SW 1271 (cell line): ENCODE data around the gene CTNNA1.
"Not testable (repeated sequence)": the region's sequence is repeated elsewhere in the genome, so short reads cannot be mapped to it uniquely, and the experiment has no call there.

Experiments
- DNase-seq, 2 experiments: peaks; one replicate each; lab custom pipeline; 2025; lab: John Stamatoyannopoulos, UW

The CTNNA1 gene

DNA sequence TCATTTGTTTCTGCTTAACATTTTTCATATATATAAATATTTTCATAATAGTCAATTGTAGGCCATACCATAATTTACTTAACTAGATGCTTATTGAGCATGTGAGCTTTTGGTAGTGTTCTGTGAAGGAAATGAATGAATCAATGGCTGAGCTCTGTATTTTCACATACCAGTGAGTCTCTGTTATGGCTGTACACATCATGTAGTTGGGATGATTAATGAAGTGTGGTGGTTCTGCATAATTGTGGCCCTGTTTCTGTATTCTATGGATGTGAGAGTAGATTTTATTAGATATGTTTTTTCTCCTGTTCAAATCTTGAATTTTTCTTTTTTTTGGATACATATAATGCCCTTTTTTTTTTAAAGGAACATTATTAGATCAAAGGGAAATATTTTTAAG, 56.2 kb downstream of the CTNNA1 start:
- no peak for DNase-seq

DNA sequence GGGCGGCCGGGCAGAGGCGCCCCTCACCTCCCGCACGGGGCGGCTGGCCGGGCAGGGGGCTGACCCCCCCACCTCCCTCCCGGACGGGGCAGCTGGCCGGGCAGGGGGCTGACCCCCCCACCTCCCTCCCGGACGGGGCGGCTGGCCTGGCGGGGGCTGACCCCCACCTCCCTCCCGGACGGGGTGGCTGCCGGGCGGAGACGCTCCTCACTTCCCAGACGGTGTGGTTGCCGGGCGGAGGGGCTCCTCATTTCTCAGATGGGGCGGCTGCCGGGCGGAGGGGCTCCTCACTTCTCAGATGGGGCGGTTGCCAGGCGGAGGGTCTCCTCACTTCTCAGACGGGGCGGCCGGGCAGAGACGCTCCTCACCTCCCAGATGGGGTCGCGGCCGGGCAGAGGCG, 57.6 kb downstream of the CTNNA1 start:
- DNase-seq = not testable (repeated sequence)

DNA sequence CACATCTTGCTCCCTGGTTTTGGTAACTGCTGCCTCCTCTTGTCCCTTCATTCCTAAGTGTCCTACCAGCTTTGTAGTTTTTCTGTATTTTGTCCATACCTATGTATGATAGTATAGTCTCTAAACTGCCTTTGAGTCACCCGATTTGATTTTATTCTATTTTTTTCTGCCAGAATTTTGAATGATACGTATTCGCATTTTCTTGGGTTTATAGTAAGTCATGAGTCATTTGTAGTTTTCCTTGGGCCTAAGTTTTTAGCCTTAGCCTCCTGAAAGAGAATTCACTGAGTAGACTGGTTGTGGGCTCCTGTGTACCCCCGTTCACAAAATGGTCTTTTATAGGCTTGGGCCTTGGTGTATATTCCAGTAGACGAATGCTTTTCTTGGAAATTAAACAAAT, 62.3 kb downstream of the CTNNA1 start:
- DNase-seq = no peak

DNA sequence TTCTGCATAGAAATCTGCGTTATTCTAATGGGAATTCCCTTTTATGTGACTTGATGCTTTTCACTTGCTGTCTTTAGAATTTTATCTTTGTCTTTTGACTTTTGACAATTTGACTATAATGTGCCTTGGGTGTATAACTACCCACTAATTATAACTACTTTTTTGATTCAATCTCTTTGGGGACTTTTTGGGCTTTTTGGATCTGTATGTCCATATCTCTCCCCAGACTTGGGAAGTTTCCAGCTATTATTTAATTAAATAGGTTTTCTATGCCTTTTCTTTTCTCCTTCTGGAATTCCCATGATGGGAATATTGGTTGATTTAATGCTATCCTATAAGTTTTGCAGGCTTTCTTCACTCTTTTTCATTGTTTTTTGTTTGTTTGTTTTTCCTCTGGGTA, 64.0 kb downstream of the CTNNA1 start:
- DNase-seq = no peak

DNA sequence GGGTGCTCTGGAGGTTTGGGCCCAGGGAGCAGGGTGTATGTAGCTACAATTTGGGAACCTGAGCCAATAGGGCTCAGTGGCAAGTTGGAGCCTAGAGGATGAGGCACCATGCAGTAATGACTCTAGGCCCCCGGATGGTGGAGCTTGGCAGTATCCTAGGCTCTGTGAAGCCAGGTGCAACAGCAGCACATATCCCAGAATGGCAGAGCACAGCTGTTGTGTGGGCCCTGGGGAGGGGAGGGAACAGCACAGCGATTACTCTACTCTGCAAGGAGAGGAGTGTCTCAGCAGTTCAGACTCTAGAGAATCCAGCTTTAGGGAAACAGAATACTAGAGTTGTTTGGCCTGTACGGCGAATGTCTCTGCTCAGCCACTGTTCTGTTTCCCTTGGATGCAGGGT, 65.9 kb downstream of the CTNNA1 start:
- DNase-seq = no peak

DNA sequence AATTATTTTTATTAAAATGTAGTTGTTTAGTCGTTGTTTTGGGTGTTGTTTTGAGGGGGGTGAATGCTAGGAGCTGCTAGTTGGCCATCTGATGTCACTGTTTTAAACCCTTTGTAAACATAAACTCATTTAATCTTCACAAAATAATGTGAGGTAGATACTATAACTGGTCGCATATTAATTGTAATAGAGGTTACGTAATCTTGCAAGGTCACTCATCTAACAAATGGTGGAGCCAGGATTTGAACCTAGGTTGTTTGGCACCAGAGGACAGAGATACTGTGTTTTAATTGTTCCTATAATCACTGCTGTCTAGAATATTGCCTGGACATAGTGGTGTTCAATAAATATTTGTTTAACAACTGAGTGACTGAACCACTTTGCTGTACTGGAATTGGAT, 67.5 kb downstream of the CTNNA1 start:
- DNase-seq = no peak

DNA sequence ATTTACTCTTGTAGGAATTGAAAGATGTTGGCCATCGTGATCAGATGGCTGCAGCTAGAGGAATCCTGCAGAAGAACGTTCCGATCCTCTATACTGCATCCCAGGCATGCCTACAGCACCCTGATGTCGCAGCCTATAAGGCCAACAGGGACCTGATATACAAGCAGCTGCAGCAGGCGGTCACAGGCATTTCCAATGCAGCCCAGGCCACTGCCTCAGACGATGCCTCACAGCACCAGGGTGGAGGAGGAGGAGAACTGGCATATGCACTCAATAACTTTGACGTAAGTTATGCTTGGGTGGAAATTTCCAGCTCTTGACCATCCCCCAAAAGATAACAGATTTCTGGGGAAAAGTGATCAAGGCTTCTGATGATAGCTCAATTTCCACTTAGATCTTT, 71.3 kb downstream of the CTNNA1 start:
- no peak for DNase-seq

DNA sequence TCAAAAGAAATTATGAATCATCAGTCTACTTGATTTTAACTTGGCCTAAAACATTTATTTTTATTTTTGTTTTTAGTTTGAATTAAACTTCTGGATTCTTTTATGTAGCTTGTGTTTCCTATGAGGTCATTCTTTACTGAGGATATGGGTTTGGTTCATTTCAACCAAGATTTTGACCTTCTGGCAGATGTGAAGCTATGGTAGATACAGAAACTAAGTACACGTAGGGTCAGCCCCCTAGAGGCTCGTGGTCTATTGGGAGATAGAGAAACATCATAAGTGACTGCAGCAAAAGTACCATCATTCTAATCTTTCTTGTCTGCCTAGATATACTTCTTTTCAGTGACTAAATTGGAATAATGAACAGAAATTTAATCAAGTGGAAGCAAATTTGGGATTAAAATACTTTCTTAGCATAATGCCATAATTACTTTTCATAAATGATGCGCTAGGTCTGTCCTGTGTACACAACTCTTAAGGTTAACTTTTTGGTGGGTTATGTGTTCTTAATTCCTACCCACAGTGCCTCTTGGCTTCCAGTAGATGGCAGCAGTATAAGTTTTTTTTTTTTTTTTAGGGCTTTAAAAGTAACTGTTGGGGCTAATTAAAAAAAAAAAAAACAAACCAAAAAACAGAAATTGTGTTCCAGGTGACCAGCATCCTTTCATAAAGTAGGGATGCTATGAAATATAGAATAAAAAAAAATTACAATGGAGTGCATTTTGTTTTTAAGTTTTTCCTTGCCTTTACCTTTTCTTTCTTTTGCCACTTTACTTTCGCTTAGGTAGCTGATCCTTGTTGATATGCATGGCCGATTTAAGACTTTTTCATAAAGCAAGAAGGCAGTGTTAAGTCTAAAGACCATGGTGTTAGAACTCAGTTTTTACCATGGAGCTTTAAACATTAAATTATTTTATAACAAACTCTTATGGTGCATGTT, 72.0 kb downstream of the CTNNA1 start:
- peak in 1 of 2 experiments; percentile 62 for DNase-seq

DNA sequence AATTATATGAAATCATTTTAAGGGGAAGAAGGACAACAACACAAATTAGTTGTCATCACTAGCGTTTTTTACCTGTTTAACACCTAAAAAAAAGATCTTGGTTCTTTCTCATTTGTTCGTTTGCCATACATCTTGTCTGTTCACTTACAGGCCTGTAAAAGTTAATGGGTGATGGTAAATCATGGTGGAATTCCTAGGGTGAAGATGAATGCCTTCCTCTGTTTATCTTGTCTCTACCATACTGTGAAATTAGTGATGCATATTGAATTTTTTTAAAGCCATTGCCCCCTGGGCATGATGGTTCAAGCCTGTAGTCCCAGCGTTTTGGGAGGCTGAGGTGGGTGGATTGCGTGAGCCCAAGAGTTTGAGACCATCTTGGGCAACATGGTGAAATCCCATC, 75.3 kb downstream of the CTNNA1 start:
- no peak for DNase-seq

DNA sequence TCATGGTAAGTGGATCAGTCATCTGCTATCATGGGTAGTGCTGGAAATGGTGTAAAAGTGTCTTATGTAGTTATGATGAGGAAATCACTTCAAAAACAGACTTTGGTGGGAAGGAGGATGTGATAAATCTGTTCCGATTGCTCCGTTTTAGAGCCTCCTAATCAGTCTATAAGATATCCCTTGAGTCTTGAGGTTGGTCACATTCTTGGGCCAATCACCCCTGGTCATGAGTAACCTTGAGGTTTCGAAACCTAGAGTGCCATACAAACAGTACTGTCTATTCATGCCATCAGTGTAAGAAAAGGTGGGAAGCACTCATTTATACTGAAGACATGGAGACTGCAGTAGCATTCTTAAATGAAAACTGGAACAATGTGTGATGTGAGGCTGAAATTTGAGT, 76.1 kb downstream of the CTNNA1 start:
- no peak for DNase-seq

DNA sequence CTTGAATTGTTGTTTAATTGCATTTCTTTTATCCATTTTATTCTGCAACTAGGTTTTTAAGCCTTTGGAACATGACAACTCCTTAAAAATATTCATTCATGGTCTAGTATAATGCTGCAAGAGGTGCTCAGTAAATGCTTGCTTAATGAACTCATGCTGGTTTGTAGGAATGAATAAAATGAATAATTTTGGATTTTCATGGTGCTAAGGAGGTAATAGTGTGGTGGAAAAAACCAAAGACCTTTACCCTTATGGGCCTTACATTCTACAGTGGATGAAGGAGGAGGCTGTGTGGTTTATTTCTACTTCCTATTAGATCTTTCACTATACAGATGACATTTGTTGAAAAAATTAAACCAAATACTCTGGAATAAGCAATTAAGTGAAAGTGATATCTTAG, 78.5 kb downstream of the CTNNA1 start:
- DNase-seq = no peak

DNA sequence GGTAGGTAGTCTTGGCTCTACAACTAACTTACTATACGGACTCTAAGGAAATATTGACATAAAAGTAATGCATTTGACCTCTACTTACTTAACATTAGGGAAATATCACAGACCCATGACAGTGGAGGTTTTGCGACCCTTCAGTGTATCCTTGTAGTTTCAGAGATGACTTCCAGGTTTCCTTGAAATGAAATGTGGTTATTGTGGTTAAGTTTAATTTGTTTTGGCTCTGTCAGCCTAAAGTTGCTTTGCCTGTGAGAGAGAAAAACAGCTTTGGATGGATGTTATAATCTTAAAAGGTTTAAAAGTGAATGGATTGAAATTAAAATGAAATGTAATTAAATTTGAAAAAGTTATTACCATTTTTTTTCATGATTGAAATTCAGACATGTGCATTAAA, 79.0 kb downstream of the CTNNA1 start:
- no peak for DNase-seq

DNA sequence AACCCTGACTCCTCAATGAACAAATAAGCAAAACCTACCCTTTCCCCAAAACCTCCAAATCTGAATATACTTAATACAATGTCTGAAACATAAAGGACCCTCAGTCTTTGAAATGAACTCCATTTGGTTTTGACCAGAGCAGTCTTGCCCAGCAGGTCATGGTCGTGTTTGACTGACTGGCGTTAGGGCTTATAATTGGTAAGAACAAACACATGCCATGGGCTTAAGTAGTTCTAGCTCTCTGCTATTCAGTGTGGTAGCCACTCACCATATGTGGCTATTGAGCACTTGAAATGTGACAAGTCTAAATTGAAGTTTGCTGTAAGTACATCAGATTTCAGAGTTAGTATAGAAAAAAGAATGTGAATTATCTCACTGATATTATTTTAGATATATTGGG, 79.9 kb downstream of the CTNNA1 start:
- no peak for DNase-seq

DNA sequence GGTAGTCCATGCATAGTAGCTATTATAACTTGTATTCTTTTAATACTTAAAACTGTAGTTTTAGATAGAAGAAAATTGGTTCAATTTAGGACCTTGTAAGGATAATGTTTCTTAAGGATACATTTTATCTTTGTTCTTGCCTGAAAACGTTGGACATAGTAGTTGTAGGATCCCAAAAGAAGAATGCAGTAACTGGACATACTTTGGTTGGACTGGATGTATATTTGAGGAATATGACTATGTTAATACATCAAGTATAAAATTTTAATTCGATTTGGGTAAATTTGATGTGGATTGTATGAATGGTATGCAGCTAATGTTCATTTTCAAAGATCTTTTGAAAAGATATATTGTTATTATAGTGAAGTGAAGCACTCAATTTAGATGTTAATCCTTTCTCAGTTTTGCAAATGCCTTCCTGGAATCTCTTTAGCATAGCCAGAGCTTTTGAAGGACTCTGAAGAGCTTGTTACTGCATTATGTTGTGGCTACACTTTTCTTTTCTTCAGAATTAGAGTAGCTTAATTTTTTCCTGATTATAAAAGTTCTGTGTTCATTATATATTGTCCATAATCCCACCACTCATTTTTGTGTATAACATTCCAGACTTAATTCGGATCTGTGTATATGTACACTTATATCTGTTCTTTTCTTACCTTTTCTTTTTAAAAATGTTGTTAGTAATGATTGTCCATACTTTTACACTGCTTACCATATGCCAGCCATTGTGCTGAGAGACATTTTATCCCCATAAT, 80.7 kb downstream of the CTNNA1 start:
- no peak for DNase-seq

DNA sequence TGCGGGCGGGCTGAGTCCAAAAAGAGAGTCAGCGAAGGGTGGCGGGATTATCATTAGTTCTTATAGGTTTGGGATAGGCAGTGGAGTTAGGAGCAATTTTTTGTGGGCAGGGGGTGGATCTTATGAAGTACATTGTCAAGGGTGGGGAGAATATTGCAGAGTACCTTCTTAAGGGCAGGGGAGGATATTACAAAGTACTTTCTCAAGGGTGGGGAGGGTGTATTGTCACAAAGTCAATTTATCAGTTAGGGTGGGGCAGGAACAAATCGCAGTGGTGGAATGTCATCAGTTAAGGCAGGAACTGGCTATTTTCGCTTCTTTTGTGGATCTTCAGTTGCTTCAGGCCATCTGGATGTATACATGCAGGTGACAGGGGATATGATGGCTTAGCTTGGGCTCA, 81.6 kb downstream of the CTNNA1 start:
- not testable (repeated sequence) for DNase-seq

DNA sequence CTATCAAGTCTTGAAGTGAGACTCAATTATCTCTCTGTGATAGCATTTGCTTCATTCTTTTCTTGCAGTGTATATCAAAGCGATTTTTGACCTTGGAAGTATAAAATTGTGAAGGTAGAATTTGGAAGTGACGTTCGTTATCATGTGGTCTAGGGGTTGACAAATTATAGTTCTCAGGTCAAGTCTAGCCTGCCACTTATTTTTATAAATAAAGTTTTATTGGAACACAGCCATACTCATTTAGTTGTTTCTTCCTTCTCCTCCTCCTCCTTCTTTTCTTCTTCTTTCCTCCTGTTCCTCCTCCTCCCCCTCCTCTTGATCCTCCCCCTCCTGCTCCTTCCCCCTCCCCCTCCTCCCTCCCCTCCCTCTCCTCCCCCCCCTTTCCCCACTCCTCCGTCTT, 83.9 kb downstream of the CTNNA1 start:
- no peak for DNase-seq

DNA sequence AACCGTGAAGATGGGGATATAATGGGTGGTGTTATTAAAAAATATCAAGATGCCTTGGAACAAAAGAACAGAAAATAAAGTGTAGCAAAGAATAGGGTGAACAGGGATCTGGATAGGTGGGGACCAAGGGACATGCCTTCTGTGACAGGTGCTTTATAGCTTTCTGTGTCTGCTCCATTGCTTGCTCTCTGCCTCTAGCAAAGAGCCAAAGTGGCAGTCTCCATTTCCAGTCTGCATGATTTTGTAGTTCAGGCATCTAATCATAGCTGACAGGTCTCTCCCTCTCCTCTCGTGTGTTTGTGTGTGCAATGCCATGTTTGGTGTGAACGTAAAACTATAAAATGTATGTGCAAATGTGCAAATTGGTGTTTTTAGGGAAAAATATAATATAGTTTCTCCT, 86.9 kb downstream of the CTNNA1 start:
- DNase-seq = no peak

DNA sequence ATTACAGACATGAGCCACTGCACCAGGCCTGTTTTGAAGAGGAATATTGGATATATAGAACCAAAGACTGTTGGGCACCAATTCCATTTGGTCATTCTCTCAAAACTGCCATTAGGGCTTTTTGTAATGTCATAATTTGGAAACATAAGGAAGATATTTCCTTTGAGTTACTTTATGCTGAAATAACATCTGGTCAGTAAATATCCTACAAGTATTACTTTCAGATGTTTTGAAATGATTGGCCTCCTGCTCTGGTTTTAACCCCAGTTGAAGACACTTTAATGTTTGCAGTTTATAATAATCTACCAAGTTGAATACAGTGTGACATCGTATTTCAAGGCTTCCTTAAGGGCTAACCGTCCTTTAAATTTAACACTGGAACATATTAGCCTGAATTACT, 88.3 kb downstream of the CTNNA1 start:
- DNase-seq = no peak

DNA sequence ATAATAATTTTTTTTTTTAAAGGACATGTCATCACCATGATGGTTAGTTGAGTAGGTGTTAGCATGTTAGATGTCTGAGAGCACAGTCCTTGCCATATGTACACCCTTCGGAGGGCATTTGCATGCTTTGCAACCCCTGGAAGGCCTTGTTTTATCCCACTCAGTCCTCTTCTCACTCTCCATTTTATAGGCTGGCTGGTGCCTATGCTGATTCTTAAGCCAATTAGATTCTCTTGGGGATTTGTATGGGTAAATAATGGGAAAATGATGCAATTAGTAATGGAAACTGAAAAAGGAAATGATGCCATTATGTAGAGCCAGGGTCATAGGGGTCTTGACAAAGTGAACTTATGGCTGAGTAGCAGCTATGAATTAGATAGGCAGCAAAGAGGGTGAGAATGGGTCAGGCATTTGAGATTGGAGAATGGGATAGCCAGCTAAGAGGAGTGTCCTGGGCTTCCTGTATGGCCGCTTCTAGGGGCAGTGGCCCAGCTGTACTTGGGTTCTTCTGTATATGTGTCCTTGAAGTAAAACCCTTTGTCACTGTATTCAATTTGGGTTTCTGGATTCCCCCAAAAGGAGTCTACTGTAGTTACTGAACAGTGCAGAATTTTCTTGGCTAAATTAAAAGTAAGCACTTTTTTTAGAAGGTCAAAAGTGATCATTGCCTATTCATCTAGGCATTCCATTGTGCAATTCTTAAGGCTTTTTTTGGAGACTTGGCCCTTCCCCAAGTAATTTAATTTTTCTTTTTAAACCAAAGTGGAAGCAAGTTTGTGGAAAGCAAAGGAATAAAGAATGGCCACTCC, 90.3 kb downstream of the CTNNA1 start:
- no peak for DNase-seq

DNA sequence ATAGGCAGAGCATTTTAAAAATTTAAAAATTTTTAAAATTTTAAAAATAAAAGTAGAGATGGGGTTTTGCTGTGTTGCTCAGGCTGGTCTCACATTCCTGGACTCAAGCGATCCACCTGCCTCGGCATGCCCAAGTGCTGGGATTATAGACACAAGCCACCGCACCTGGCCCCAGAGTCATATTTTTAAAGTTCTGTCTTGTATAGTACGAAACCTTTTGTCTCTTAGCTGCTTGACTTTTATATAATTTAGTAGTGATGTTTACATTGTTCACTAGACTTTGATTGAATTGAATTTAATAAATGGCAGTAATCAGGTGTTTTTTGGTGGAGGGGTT, 90.9 kb downstream of the CTNNA1 start:
- no peak for DNase-seq

DNA sequence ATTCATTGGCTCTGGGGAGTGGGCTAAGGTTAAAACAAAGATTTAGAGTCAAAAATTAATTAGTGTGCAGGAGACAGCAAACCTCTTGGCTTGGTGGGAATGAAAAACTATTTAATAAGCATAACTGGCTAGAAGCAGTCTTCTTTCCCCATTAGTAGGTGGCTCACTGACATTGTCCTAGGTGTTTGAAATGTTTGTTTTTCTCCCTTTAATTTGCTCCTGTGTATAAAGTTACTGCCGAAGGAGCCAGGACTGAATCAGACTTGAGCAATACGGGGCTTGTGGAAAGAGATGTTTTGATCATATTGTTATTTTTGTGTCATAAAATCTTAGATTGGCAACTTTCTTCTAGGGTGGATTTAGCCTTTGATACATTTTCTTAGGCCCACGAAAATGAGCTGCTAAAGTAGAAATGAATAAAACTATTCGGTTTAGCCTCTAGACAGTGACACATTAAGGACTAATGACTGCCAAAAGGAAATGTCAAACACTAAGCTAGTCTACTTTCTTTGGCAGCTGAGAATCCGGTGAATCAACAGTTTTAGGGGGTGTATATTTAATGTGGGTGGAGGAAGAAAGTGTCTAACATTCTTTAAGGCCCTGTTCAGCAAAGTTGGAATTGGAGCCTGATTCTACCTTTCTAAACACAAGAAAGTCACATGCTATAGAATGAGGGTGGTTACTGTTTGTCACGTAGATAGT, 91.7 kb downstream of the CTNNA1 start:
- peak in 1 of 2 experiments; percentile 39 for DNase-seq

DNA sequence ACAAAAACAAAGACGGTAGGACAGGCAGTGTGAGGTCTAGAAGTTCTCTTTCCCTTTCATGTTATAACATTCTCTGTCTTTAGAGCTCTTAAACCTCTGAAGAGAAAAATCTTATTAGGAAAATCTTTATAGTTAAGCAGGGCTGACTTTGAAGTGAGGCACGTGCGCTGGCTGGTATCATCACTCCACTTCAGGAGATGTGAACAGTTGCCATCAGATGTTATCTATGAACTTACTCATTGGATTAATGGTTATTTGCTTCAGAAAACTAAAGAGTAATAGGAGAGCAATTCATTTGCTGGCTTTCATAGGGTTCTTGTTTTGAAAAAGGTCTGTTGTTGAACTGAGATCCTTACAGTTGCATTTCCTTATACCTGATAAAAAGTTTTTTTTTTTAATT, 96.2 kb downstream of the CTNNA1 start:
- DNase-seq = no peak
